Karpas-422 (cell line): ENCODE data around the gene MANSC4. TPM values are rescaled to one million over a fixed set of nuclear protein-coding genes. Genes with fewer than 3 reads are reported as not detected.

ENCODE experiments used
- DNase-seq: peaks from one replicate; pipeline ENCODE4 v3.0.0-alpha.2; 2015
- H2AFZ ChIP-seq: fragments of 200-600 bp; sonication (generic); 2 replicates; pipeline ENCODE4 v1.6.1; 2014; ENCODE audit warnings: antibody characterized with exemption, low read length, mixed read lengths
- H3K27ac ChIP-seq: fragments of 200-600 bp; sonication (generic); 2 replicates; pipeline ENCODE4 v1.5.1; 2014; ENCODE audit warnings: mild to moderate bottlenecking, low read length, moderate library complexity
- H3K27me3 ChIP-seq: fragments of 200-600 bp; sonication (generic); 2 replicates; pipeline ENCODE4 v1.6.1; 2014; ENCODE audit warnings: low read length, mixed read lengths
- H3K36me3 ChIP-seq: fragments of 200-600 bp; sonication (generic); 2 replicates; pipeline ENCODE4 v1.6.1; 2014; ENCODE audit warnings: low read length, mixed read lengths; ENCODE audit not compliant: insufficient read depth
- H3K4me1 ChIP-seq: fragments of 200-600 bp; sonication (generic); 2 replicates; pipeline ENCODE4 v1.6.1; 2014; ENCODE audit warnings: mild to moderate bottlenecking, low read length, mixed read lengths
- H3K4me2 ChIP-seq: fragments of 200-600 bp; sonication (generic); 2 replicates; pipeline ENCODE4 v1.6.1; 2014; ENCODE audit warnings: low read length, low read depth, mild to moderate bottlenecking; ENCODE audit not compliant: poor library complexity, severe bottlenecking
- H3K4me3 ChIP-seq: fragments of 200-600 bp; sonication (generic); 2 replicates; pipeline ENCODE4 v1.5.1; 2014; ENCODE audit warnings: mild to moderate bottlenecking, antibody characterized with exemption, low read length, mixed read lengths
- H3K79me2 ChIP-seq: fragments of 200-600 bp; sonication (generic); 2 replicates; pipeline ENCODE4 v1.6.1; 2014; ENCODE audit warnings: mild to moderate bottlenecking, low read length, mixed read lengths
- H3K9ac ChIP-seq: fragments of 200-600 bp; sonication (generic); 2 replicates; pipeline ENCODE4 v1.6.0; 2014; ENCODE audit warnings: low read length
- H3K9me2 ChIP-seq: fragments of 200-600 bp; sonication (generic), shearing (Covaris generic); replicated peaks from 2 replicates; pipeline ENCODE4 v1.6.0; 2014; ENCODE audit warnings: mild to moderate bottlenecking, low read length, moderate library complexity; ENCODE audit not compliant: insufficient read depth
- H3K9me3 ChIP-seq: fragments of 300-700, 200-600 bp; sonication (generic); 2 replicates; pipeline ENCODE4 v1.6.1; 2014; ENCODE audit warnings: low read length, mixed read lengths
- H4K20me1 ChIP-seq: fragments of 200-600 bp; sonication (generic); 2 replicates; pipeline ENCODE4 v1.6.1; 2014; ENCODE audit warnings: mild to moderate bottlenecking, antibody characterized with exemption, low read length, low read depth; ENCODE audit not compliant: insufficient read depth
- total RNA-seq: library from RNA; depleted of rRNA; stranded (reverse); fragments of >200 nt; shearing (Covaris generic); gene quantifications from 2 replicates; pipeline ENCODE4 v1.2.3, GENCODE V29; 2014; ENCODE audit warnings: low replicate concordance

MANSC4 gene
- total RNA-seq, 1 experiment from 2014 or later: not detected

GRCh38 chr12:27820564-27820963 is 40.5 kb upstream of the MANSC4 start:
- H3K4me2 ChIP-seq: no peak overlapping the region

GRCh38 chr12:27818401-27818918 is 38.4 kb upstream of the MANSC4 start:
- H3K4me2 ChIP-seq: no peak overlapping the region
- no peak for DNase-seq

More at GRCh38 chr12:27820564-27820963, 40.5 kb upstream of the MANSC4 start:
- no peak overlapping the region for H3K27ac ChIP-seq
- no peak for DNase-seq
- peaks cover 29% of the 10 kb centered on the region for H3K4me1 ChIP-seq
- no peaks in the 10 kb centered on the region for H3K79me2 ChIP-seq
- H3K27me3 ChIP-seq: no peaks in the 10 kb centered on the region
- no peaks in the 10 kb centered on the region for H3K36me3 ChIP-seq
- H3K9me3 ChIP-seq: no peaks in the 10 kb centered on the region
- no peak overlapping the region for H3K9ac ChIP-seq
- no peaks in the 10 kb centered on the region for H3K9me2 ChIP-seq
- no peaks in the 10 kb centered on the region for H4K20me1 ChIP-seq
- no peak overlapping the region for H3K4me3 ChIP-seq
- H2AFZ ChIP-seq: no peak overlapping the region

GRCh38 chr12:27817766-27818165 is 37.7 kb upstream of the MANSC4 start:
- H3K9me3 ChIP-seq: no peaks in the 10 kb centered on the region
- H3K79me2 ChIP-seq: no peaks in the 10 kb centered on the region
- no peak overlapping the region for H3K27ac ChIP-seq
- no peaks in the 10 kb centered on the region for H3K36me3 ChIP-seq
- no peak overlapping the region for H3K9ac ChIP-seq
- no peaks in the 10 kb centered on the region for H3K9me2 ChIP-seq
- H4K20me1 ChIP-seq: no peaks in the 10 kb centered on the region
- DNase-seq: no peak
- H2AFZ ChIP-seq: no peak overlapping the region
- peaks cover 14% of the 10 kb centered on the region for H3K4me1 ChIP-seq
- H3K4me2 ChIP-seq: no peak overlapping the region
- no peak overlapping the region for H3K4me3 ChIP-seq
- no peaks in the 10 kb centered on the region for H3K27me3 ChIP-seq

More at GRCh38 chr12:27818401-27818918, 38.4 kb upstream of the MANSC4 start:
- no peak overlapping the region for H3K27ac ChIP-seq
- H3K79me2 ChIP-seq: no peaks in the 10 kb centered on the region
- no peaks in the 10 kb centered on the region for H3K9me2 ChIP-seq
- no peaks in the 10 kb centered on the region for H3K27me3 ChIP-seq
- no peaks in the 10 kb centered on the region for H4K20me1 ChIP-seq
- no peak overlapping the region for H3K9ac ChIP-seq
- H3K9me3 ChIP-seq: no peaks in the 10 kb centered on the region
- H3K36me3 ChIP-seq: no peaks in the 10 kb centered on the region
- H3K4me1 ChIP-seq: peaks cover 16% of the 10 kb centered on the region
- H2AFZ ChIP-seq: no peak overlapping the region
- H3K4me3 ChIP-seq: no peak overlapping the region

- Histone ChIP-seq H3K4me2 (no peak overlapping the region), H3K36me3 (no peaks in the 10 kb centered on the region), H3K27ac (no peak overlapping the region), H3K9me2 (no peaks in the 10 kb centered on the region), H3K4me3 (no peak overlapping the region), H2AFZ (no peak overlapping the region), H3K9ac (no peak overlapping the region), H3K79me2 (no peaks in the 10 kb centered on the region), H3K9me3 (no peaks in the 10 kb centered on the region), H3K4me1 (no peaks in the 10 kb centered on the region), H3K27me3 (no peaks in the 10 kb centered on the region), H4K20me1 (no peaks in the 10 kb centered on the region)
- DNase-seq: no peak
Observed at GRCh38 chr12:27814851-27815591, 35.0 kb upstream of the MANSC4 start.

GRCh38 chr12:27814411-27814810 is 34.4 kb upstream of the MANSC4 start:
- no peak overlapping the region for H3K9ac ChIP-seq
- no peak for DNase-seq
- H3K27ac ChIP-seq: no peak overlapping the region
- no peaks in the 10 kb centered on the region for H3K79me2 ChIP-seq
- H2AFZ ChIP-seq: no peak overlapping the region
- no peaks in the 10 kb centered on the region for H3K4me1 ChIP-seq
- no peak overlapping the region for H3K4me3 ChIP-seq
- H3K27me3 ChIP-seq: no peaks in the 10 kb centered on the region
- no peaks in the 10 kb centered on the region for H3K9me2 ChIP-seq
- no peak overlapping the region for H3K4me2 ChIP-seq
- no peaks in the 10 kb centered on the region for H4K20me1 ChIP-seq
- no peaks in the 10 kb centered on the region for H3K9me3 ChIP-seq
- no peaks in the 10 kb centered on the region for H3K36me3 ChIP-seq

GRCh38 chr12:27812502-27812901 is 32.5 kb upstream of the MANSC4 start:
- Histone ChIP-seq H3K4me3 (no peak overlapping the region), H3K79me2 (no peaks in the 10 kb centered on the region), H3K4me2 (no peak overlapping the region), H3K27ac (no peak overlapping the region), H3K9me3 (no peaks in the 10 kb centered on the region), H2AFZ (no peak overlapping the region), H3K36me3 (no peaks in the 10 kb centered on the region), H3K4me1 (no peaks in the 10 kb centered on the region), H3K9ac (no peak overlapping the region), H3K9me2 (no peaks in the 10 kb centered on the region), H4K20me1 (no peaks in the 10 kb centered on the region), H3K27me3 (no peaks in the 10 kb centered on the region)
- no peak for DNase-seq

GRCh38 chr12:27810756-27811155 is 30.7 kb upstream of the MANSC4 start:
- Histone ChIP-seq H3K9ac (no peak overlapping the region), H3K27me3 (no peaks in the 10 kb centered on the region), H3K4me1 (no peaks in the 10 kb centered on the region), H3K9me2 (no peaks in the 10 kb centered on the region), H2AFZ (no peak overlapping the region), H4K20me1 (no peaks in the 10 kb centered on the region), H3K4me3 (no peak overlapping the region), H3K4me2 (no peak overlapping the region), H3K79me2 (no peaks in the 10 kb centered on the region), H3K36me3 (no peaks in the 10 kb centered on the region), H3K27ac (no peak overlapping the region), H3K9me3 (no peaks in the 10 kb centered on the region)
- no peak for DNase-seq

GRCh38 chr12:27808841-27809240 is 28.8 kb upstream of the MANSC4 start:
- Histone ChIP-seq H3K4me2 (no peak overlapping the region), H3K4me3 (no peak overlapping the region), H3K9ac (no peak overlapping the region), H2AFZ (no peak overlapping the region), H4K20me1 (no peaks in the 10 kb centered on the region), H3K36me3 (no peaks in the 10 kb centered on the region), H3K9me3 (no peaks in the 10 kb centered on the region), H3K27me3 (no peaks in the 10 kb centered on the region), H3K27ac (no peak overlapping the region), H3K4me1 (no peaks in the 10 kb centered on the region), H3K9me2 (no peaks in the 10 kb centered on the region), H3K79me2 (no peaks in the 10 kb centered on the region)
- DNase-seq: no peak
